Natural killer cell (primary cell): ENCODE results near the gene MLLT10. TPM values are rescaled to one million over a fixed set of nuclear protein-coding genes. Genes with fewer than 3 reads are reported as not detected.

ENCODE experiments used
- ATAC-seq, 3 donors: fragments of 150-1000 bp in 2 of 3; fragments of 200-7000 bp in 1 of 3; cut with Tn5 transposase; 1 replicate in 1 of 3; 2 replicates in 2 of 3; pipeline ENCODE4 v1.10.0; 2021; ENCODE audit warnings: mild to moderate bottlenecking in 2 of 3, moderate library complexity in 2 of 3
- DNase-seq, 2 donors: peaks; one replicate each; pipeline versions ENCODE4 v3.0.0 to v3.0.0-alpha.2; 2013 to 2021; ENCODE audit warnings: mixed read lengths in 1 of 2
- H3K27ac ChIP-seq: one replicate; pipeline ENCODE4 v1.5.1; 2013; ENCODE audit warnings: mild to moderate bottlenecking, low read length
- H3K27me3 ChIP-seq: one replicate; pipeline ENCODE4 v1.6.1; 2013; ENCODE audit warnings: low read length; ENCODE audit not compliant: control insufficient read depth, insufficient read depth
- H3K36me3 ChIP-seq: one replicate; pipeline ENCODE4 v1.6.1; 2013; ENCODE audit warnings: low read length; ENCODE audit not compliant: control insufficient read depth, insufficient read depth
- H3K4me1 ChIP-seq: one replicate; pipeline ENCODE4 v1.6.1; 2013; ENCODE audit warnings: low read length; ENCODE audit not compliant: control insufficient read depth, insufficient read depth
- H3K4me3 ChIP-seq: one replicate; pipeline ENCODE4 v1.5.1; 2013; ENCODE audit warnings: low read length
- H3K9me3 ChIP-seq: one replicate; pipeline ENCODE4 v1.6.1; 2013; ENCODE audit warnings: low read length; ENCODE audit not compliant: control insufficient read depth, insufficient read depth
- H3K27ac Mint-ChIP-seq, 2 donors: one replicate each; pipeline ENCODE4 v1.8.0; 2022; ENCODE audit warnings: mild to moderate bottlenecking in 2 of 2, mixed read lengths in 2 of 2, moderate library complexity in 1 of 2
- H3K27me3 Mint-ChIP-seq, 2 donors: one replicate each; pipeline ENCODE4 v1.8.0; 2022; ENCODE audit warnings: low read depth in 2 of 2, mixed read lengths in 2 of 2
- H3K36me3 Mint-ChIP-seq: one replicate; pipeline ENCODE4 v1.8.0; 2022; ENCODE audit warnings: mixed read lengths
- H3K4me1 Mint-ChIP-seq, 2 donors: one replicate each; pipeline ENCODE4 v1.8.0; 2022; ENCODE audit warnings: mixed read lengths in 2 of 2
- H3K4me3 Mint-ChIP-seq: one replicate; pipeline ENCODE4 v1.8.0; 2022; ENCODE audit warnings: mild to moderate bottlenecking, moderate library complexity, mixed read lengths
- H3K9me3 Mint-ChIP-seq, 2 donors: one replicate each; pipeline ENCODE4 v1.8.0; 2022; ENCODE audit warnings: mixed read lengths in 2 of 2
- CTCF ChIP-seq: fragments of 200-600 bp; IDR thresholded peaks from one replicate; pipeline ENCODE4 v1.8.0; 2022; ENCODE audit warnings: antibody characterized with exemption
- WGBS: methylation state at CpG from one replicate; pipeline ENCODE4 v1.1.7; 2013; ENCODE audit warnings: missing lambda C conversion rate; ENCODE audit not compliant: insufficient coverage; 5-methylcytosine and 5-hydroxymethylcytosine counted together
- intact Hi-C: fragments of 100-400 bp; cut with micrococcal nuclease; formaldehyde crosslinking; loops from one replicate; pipeline ENCODE4 v1.14.2; 2022
- total RNA-seq, 4 donors: library from RNA; stranded (reverse); fragments of 120-200 nt in 1 of 4; gene quantifications; one replicate each; pipeline versions ENCODE4 v1.2.3 to v1.2.4, GENCODE V29; 2013 to 2022

The MLLT10 gene
- total RNA-seq, 3 donors from 2014 or later (not counting 1 experiment from before 2014, with no cell fraction given) = 40.4 to 65.2 (median 60.0) TPM

DNA sequence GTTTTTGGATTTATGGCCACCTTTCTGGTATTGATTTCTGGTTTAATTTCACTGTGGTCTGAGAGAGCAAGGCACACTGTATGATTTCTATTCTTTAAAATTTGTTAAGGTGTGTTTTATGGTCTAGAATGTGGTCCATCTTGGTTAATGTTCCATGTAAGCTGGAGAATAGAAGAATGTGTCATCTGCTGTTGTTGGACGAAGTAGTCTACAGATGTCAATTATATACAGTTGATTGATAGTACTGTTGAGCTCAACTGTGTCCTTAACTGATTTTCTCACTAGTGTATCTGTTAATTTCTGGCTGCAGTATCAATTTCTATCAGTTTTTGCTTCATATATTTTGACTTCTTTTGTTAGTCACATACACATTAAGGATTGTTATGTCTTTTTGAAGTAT lies 127.1 kb downstream of the MLLT10 start:
- Histone ChIP-seq H3K36me3 (no peaks in the 10 kb centered on the region), H3K27ac (no peak overlapping the region), H3K9me3 (no peaks in the 10 kb centered on the region), H3K4me3 (no peak overlapping the region), H3K27me3 (no peaks in the 10 kb centered on the region), H3K4me1 (peaks cover 11% of the 10 kb centered on the region)
- intact Hi-C loops = no loop called here
- H3K36me3 Mint-ChIP-seq = no peaks in the 10 kb centered on the region
- no peak for ATAC-seq
- DNase-seq = no peak
- H3K4me1 Mint-ChIP-seq = peaks cover 16 to 19% of the 10 kb centered on the region in 2 donors
- no peaks in the 10 kb centered on the region for H3K27me3 Mint-ChIP-seq
- H3K4me3 Mint-ChIP-seq = no peak overlapping the region
- WGBS = 100% methylated on average over 1 of the region's 1 CpG
- no peaks in the 10 kb centered on the region for H3K9me3 Mint-ChIP-seq
- TF ChIP-seq CTCF = no peak
- H3K27ac Mint-ChIP-seq = no peak overlapping the region

DNA sequence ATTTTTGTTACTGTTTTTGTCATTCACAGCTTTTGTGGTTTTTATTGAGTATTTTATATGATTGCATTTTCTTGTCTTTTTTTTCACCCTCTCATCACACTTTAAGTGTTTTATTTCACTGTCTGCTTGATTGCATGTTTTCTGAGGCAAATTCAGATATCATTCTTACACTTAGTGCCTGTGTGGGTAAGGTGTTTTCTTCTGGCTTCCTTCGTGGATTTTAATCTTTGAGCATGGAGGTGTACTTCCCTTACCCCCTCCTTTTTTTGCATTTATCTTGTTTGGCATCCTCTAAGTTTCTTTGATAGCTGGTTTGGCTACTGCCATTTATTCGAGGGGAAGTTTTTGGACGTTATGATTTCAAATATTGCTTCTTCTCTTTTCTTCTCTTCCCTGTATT lies 127.9 kb downstream of the MLLT10 start:
- Histone ChIP-seq H3K27ac (no peak overlapping the region), H3K27me3 (no peaks in the 10 kb centered on the region), H3K4me1 (peaks cover 11% of the 10 kb centered on the region), H3K36me3 (no peaks in the 10 kb centered on the region), H3K9me3 (no peaks in the 10 kb centered on the region), H3K4me3 (no peak overlapping the region)
- peak in 1 of 2 donors; percentile 9 for DNase-seq
- TF ChIP-seq CTCF = no peak
- ATAC-seq = peak in 2 of 3 donors; percentile 21 to 69
- Mint-ChIP-seq H3K4me3 (peak overlapping the region; percentile 18), H3K27ac (peak overlapping the region in 1 of 2 donors; percentile 33), H3K4me1 (peaks cover 16 to 19% of the 10 kb centered on the region in 2 donors), H3K36me3 (no peaks in the 10 kb centered on the region), H3K27me3 (no peaks in the 10 kb centered on the region), H3K9me3 (no peaks in the 10 kb centered on the region)
- intact Hi-C loops = no loop called here
- WGBS = no CpG with 5 or more reads among the region's 3 CpGs

DNA sequence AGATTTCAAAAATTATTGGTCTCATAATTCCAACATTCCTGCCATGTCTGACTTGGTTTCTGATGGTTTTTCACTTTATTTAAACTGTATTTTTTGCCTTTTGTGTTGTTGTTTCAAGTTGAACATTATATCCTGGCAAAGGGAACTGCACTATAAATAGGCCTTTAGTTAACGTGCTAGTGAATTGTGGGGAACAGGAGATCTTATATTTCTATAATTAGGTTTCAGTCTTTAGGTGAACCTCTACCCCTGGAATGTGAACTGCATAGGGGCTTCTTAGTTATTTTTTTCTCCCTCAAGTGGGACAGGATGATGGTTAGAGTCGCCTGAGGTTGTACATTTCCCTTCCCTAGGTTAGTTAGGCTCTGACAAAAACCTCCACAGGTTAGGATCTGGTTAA lies 128.6 kb downstream of the MLLT10 start:
- peak overlapping the region in 1 of 2 donors; percentile 33 for H3K27ac Mint-ChIP-seq

More for the DNA sequence above, 128.6 kb downstream of the MLLT10 start:
- no peaks in the 10 kb centered on the region for H3K36me3 ChIP-seq
- Mint-ChIP-seq H3K9me3 (no peaks in the 10 kb centered on the region), H3K27me3 (no peaks in the 10 kb centered on the region), H3K36me3 (no peaks in the 10 kb centered on the region), H3K4me1 (peaks cover 23 to 25% of the 10 kb centered on the region in 2 donors), H3K4me3 (no peak overlapping the region)
- no peak for TF ChIP-seq CTCF
- H3K27me3 ChIP-seq = no peaks in the 10 kb centered on the region
- H3K27ac ChIP-seq = no peak overlapping the region
- H3K9me3 ChIP-seq = no peaks in the 10 kb centered on the region
- no peak for DNase-seq
- intact Hi-C loops = no loop called here
- H3K4me1 ChIP-seq = peaks cover 11% of the 10 kb centered on the region
- no peak overlapping the region for H3K4me3 ChIP-seq
- ATAC-seq = no peak
- no CpG with 5 or more reads among the region's 2 CpGs for WGBS
